Lower lobe of right lung (tissue), 2 donors: ENCODE measurements around the gene DUOXA2. TPM values are rescaled to one million over a fixed set of nuclear protein-coding genes. Genes with fewer than 3 reads are reported as not detected.

Source experiments
- ATAC-seq, 2 donors: fragments of 200-7000 bp; cut with Tn5 transposase; one replicate each; pipeline ENCODE4 v1.9.1; 2020 to 2022; ENCODE audit warnings: mild to moderate bottlenecking in 2 of 2, moderate library complexity in 2 of 2
- DNase-seq: peaks from one replicate; pipeline ENCODE4 v3.0.0-alpha.2; 2020
- H3K27ac ChIP-seq: fragments of 200-600 bp; one replicate; pipeline ENCODE4 v1.8.0; 2022
- H3K27me3 ChIP-seq: fragments of 200-600 bp; one replicate; pipeline ENCODE4 v1.8.0; 2022; ENCODE audit warnings: low read depth
- H3K36me3 ChIP-seq: fragments of 200-600 bp; one replicate; pipeline ENCODE4 v1.8.0; 2022; ENCODE audit warnings: mild to moderate bottlenecking
- H3K4me1 ChIP-seq: fragments of 200-600 bp; one replicate; pipeline ENCODE4 v1.8.0; 2022
- H3K4me3 ChIP-seq: fragments of 200-600 bp; one replicate; pipeline ENCODE4 v1.8.0; 2022; ENCODE audit warnings: mild to moderate bottlenecking
- H3K9me3 ChIP-seq: fragments of 200-600 bp; one replicate; pipeline ENCODE4 v1.8.0; 2022
- intact Hi-C: fragments of 100-400 bp; cut with DNase I; formaldehyde crosslinking; loops from one replicate; pipeline ENCODE4 v1.11.0; 2022
- total RNA-seq: library from RNA; stranded (reverse); fragmentation: NEBNext Ultra II Directional; extraction: Animal tissue kit (Norgen Biotek cat#: 25700); gene quantifications from one replicate; pipeline ENCODE4 v1.2.1, GENCODE V29; 2021
- TF ChIP-seq, protein P1 (sequence below): fragments of 200-600 bp; IDR thresholded peaks from one replicate; pipeline ENCODE4 v1.8.0; 2022; ENCODE audit warnings: antibody characterized with exemption, mild to moderate bottlenecking
- donor health status: DM: no; HTN: yes; CAD: no; lungs with severe emphysema.

Gene DUOXA2
- total RNA-seq, 1 donor from 2014 or later: not detected

- Histone ChIP-seq H3K4me1 (peaks cover 26% of the 10 kb centered on the region), H3K36me3 (peaks cover 8% of the 10 kb centered on the region), H3K27ac (no peak overlapping the region), H3K27me3 (peaks cover 55% of the 10 kb centered on the region), H3K4me3 (no peak overlapping the region), H3K9me3 (no peaks in the 10 kb centered on the region)
- intact Hi-C loops: no loop called here
- DNase-seq (peak; percentile 14), ATAC-seq (no peak)
- TF ChIP-seq, protein P1, sequence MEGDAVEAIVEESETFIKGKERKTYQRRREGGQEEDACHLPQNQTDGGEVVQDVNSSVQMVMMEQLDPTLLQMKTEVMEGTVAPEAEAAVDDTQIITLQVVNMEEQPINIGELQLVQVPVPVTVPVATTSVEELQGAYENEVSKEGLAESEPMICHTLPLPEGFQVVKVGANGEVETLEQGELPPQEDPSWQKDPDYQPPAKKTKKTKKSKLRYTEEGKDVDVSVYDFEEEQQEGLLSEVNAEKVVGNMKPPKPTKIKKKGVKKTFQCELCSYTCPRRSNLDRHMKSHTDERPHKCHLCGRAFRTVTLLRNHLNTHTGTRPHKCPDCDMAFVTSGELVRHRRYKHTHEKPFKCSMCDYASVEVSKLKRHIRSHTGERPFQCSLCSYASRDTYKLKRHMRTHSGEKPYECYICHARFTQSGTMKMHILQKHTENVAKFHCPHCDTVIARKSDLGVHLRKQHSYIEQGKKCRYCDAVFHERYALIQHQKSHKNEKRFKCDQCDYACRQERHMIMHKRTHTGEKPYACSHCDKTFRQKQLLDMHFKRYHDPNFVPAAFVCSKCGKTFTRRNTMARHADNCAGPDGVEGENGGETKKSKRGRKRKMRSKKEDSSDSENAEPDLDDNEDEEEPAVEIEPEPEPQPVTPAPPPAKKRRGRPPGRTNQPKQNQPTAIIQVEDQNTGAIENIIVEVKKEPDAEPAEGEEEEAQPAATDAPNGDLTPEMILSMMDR: no peak
Measured at GRCh38 chr15:45118996-45119395, 4.9 kb downstream of the DUOXA2 start.

- TF ChIP-seq, protein P1: no peak
- no peak for ATAC-seq
- H3K27ac ChIP-seq: no peak overlapping the region
- peaks cover 42% of the 10 kb centered on the region for H3K27me3 ChIP-seq
- peaks cover 8% of the 10 kb centered on the region for H3K36me3 ChIP-seq
- intact Hi-C loops: no loop called here
- H3K4me3 ChIP-seq: no peak overlapping the region
- DNase-seq: peak; percentile 26
- no peaks in the 10 kb centered on the region for H3K9me3 ChIP-seq
- H3K4me1 ChIP-seq: peaks cover 18% of the 10 kb centered on the region
Measured at GRCh38 chr15:45120081-45120972, 6.2 kb downstream of the DUOXA2 start.

GRCh38 chr15:45121020-45121419, 6.9 kb downstream of the DUOXA2 start:
- peak; percentile 12 for DNase-seq
- no peak for ATAC-seq
- Histone ChIP-seq H3K9me3 (no peaks in the 10 kb centered on the region), H3K36me3 (peaks cover 8% of the 10 kb centered on the region), H3K4me3 (no peak overlapping the region), H3K27ac (no peak overlapping the region), H3K4me1 (peaks cover 18% of the 10 kb centered on the region), H3K27me3 (peaks cover 35% of the 10 kb centered on the region)
- intact Hi-C loops: no loop called here
- TF ChIP-seq, protein P1: no peak

- H3K9me3 ChIP-seq: no peaks in the 10 kb centered on the region
- H3K4me1 ChIP-seq: peaks cover 11% of the 10 kb centered on the region
- TF ChIP-seq, protein P1: no peak
- intact Hi-C loops: no loop called here
- DNase-seq (peak; percentile 33), ATAC-seq (no peak)
- H3K27ac ChIP-seq: no peak overlapping the region
- H3K36me3 ChIP-seq: peaks cover 8% of the 10 kb centered on the region
- H3K27me3 ChIP-seq: peaks cover 31% of the 10 kb centered on the region
- no peak overlapping the region for H3K4me3 ChIP-seq
Measured at GRCh38 chr15:45121706-45122417, 7.7 kb downstream of the DUOXA2 start.

- ATAC-seq (no peak), DNase-seq (peak; percentile 24)
- H3K27me3 ChIP-seq: peaks cover 27% of the 10 kb centered on the region
- H3K4me1 ChIP-seq: peaks cover 4% of the 10 kb centered on the region
- H3K27ac ChIP-seq: no peak overlapping the region
- peaks cover 8% of the 10 kb centered on the region for H3K36me3 ChIP-seq
- H3K9me3 ChIP-seq: no peaks in the 10 kb centered on the region
- TF ChIP-seq, protein P1: no peak
- H3K4me3 ChIP-seq: no peak overlapping the region
- intact Hi-C loops: no loop called here
Measured at GRCh38 chr15:45122719-45123118, 8.6 kb downstream of the DUOXA2 start.
